G401.6 (cell line): ENCODE data around the gene XRCC5.
"Not testable (repeated sequence)": the region's sequence is repeated elsewhere in the genome, so short reads cannot be mapped to it uniquely, and the experiment has no call there.

Experiments
- FAIRE-seq: peaks from 2 replicates; lab custom pipeline; 2012; peaks lifted over from hg19 to GRCh38; lab: Jason Lieb, UNC

XRCC5 gene

DNA sequence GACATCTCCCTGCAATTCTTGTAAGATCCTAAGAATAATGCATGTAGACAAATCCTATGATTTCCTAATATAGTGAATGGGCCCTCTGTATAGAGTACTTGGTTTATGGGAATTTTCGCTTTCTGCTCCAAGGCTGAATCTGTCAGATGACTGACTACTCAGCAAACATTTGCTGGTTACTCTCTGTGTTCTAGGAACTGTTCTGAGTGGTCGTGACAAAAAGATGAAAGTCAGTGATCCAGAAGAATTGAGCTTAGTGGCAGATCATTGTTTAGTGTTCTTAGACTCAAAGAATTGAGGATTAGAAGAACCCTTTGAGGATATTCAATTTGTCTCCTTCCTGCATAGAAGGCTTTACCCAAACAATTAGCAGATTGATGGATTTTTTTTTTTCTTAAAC is 10.0 kb downstream of the XRCC5 start:
- FAIRE-seq: no peak

GRCh38 chr2:216119986-216120385 is 10.8 kb downstream of the XRCC5 start:
- FAIRE-seq: no peak

DNA sequence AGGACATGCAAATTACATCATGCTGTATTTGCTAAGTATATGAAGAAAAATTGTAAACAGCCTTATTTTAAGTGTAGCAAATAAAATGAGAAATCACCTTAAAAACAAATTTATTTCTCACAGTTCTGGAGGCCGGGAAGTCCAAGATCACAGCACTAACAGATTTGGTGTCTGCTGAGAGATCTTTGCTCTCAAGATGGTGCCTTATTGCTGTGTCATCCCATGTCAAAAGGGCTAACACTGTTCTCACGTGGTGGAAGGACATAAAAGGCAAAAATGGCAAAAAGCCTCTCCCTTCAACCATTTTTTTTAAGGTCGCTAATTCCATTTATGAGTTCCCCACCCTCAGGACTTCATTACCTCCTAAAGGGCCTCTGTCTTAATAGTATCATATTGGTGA is 12.1 kb downstream of the XRCC5 start:
- no peak for FAIRE-seq

DNA sequence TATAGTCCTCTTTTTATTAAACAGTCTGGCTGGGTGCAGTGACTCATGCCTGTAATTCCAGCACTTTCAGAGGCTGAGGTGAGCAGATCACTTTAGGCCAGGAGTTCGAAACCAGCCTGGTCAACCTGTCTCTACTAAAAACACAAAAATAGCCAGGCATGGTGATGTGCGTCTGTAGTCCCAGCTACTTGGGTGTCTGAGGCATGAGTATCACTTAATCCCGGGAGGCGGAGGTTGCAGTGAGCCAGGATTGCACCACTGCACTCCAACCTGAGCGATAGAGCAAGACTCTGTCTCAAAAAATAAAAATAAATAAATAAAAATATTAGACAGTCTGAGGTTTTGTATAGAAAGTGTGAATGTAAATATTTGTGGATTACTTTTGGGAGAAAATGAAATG is 17.8 kb downstream of the XRCC5 start:
- no peak for FAIRE-seq

DNA sequence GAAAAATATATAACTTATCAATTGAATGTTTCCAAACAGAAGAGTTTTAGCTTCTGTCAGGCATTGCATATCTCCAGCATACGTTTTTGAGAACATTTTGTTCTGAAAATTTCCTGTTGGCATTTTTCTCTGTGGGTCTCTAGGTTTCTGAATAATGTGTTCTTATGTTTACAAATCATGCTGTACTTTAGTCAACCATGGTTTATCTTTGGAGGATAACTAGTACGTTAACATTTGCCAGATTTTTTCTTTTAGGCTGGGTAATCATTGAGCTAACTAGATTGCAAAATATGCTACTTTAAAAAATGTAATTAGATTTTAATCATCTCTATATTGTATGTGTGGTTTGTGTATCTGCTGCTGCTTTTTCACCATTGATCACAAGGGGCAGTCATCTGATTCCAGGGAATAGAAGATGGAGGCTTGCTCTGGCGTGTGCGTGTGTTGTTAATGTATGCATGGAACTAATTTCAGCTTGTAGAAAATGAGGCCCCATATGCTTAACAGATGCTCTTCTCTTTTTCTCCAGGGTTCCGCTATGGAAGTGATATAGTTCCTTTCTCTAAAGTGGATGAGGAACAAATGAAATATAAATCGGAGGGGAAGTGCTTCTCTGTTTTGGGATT is 21.3 kb downstream of the XRCC5 start:
- no peak for FAIRE-seq

GRCh38 chr2:216131175-216131926 is 22.2 kb downstream of the XRCC5 start:
- FAIRE-seq: no peak

DNA sequence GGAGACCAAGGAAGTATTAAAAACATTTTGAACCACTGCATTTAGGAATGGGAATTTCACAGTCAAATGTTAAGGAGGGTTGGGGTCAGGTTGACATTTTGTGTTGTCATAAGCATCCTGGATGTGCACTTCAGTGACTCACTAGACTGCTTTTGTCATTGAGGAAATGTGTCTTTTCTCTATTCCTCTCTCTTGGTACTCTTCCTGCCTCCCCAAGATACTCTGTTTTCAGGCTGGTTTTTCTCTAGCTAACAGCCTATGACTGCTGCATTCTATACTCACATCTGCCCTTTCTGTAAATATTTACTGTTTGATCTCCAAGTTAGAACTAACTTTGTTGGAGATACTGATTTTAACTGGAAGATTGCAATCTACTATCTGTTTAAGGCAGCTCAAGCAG is 23.4 kb downstream of the XRCC5 start:
- no peak for FAIRE-seq

GRCh38 chr2:216133397-216133796 is 24.2 kb downstream of the XRCC5 start:
- FAIRE-seq: no peak

DNA sequence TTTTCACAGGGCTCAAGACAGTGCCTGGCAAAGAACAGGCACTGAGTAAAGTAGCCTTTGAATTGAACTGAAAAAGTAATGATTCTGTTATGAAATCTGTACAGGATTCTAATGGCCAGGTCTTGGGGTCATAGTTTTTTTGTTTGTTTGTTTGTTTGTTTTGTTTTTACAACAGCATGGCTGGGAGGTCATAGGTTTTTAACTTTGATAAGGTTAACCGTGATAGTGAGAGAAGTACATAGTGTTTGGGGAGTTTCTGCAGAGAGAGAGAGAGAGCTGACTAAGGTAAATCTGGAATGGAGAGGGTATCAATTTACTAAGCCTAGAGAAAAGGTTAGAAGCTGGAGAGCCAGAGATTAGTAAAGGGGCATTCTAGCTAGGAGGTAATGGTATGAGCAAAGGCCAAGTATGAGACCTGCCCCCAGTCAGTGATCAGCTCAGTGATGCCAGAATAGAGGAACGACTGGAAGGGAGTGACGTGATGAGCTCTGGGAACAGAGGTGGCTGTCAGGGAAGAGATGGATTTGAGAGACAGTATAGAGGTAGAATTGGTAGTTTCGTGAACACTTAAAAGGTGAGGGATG is 25.9 kb downstream of the XRCC5 start:
- no peak for FAIRE-seq

- no peak for FAIRE-seq
These were observed 30.7 kb downstream of the XRCC5 start for GRCh38 chr2:216139884-216140283.

DNA sequence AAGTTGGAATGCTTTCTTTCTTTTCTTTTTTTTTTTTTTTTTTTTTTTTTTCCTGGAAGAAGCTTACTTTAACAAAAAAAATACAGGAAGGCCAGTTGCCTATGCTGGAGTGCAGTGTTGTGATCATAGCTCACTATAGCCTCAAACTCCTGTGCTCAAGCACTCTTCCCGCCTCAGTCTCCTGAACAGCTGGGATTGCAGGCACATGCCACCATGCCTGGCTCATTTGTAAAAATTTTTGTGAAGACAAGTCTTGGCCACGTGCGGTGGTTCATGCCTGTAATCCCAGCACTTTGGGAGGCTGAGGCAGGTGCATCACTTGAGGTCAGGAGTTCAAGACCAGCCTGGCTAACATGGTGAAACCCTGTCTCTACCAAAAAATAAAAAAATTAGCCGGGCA is 32.4 kb downstream of the XRCC5 start:
- FAIRE-seq: not testable (repeated sequence)

- FAIRE-seq: no peak
These were observed 33.4 kb downstream of the XRCC5 start for GRCh38 chr2:216142540-216142939.

GRCh38 chr2:216144372-216144771 is 35.2 kb downstream of the XRCC5 start:
- no peak for FAIRE-seq

DNA sequence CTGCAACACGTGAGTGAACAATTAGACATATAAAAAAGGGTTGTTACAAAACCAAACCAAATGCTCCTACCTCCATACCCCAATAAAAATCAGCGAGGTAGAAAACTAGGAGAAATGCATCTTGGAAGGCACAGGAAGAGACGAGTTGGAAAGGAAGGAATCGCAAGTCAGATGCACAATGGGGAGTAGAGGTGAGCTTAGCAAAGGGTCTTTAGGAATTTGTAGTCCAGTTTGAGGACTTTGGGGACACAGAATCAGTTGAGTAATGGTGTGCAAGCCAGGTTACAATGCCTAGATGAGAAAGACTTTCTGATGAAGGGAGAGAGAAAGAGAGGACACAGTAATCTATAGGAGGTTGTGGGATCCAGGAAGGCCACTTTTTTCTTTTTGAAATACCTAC is 35.7 kb downstream of the XRCC5 start:
- no peak for FAIRE-seq

- FAIRE-seq: no peak
These were observed 37.4 kb downstream of the XRCC5 start for GRCh38 chr2:216146573-216146972.

DNA sequence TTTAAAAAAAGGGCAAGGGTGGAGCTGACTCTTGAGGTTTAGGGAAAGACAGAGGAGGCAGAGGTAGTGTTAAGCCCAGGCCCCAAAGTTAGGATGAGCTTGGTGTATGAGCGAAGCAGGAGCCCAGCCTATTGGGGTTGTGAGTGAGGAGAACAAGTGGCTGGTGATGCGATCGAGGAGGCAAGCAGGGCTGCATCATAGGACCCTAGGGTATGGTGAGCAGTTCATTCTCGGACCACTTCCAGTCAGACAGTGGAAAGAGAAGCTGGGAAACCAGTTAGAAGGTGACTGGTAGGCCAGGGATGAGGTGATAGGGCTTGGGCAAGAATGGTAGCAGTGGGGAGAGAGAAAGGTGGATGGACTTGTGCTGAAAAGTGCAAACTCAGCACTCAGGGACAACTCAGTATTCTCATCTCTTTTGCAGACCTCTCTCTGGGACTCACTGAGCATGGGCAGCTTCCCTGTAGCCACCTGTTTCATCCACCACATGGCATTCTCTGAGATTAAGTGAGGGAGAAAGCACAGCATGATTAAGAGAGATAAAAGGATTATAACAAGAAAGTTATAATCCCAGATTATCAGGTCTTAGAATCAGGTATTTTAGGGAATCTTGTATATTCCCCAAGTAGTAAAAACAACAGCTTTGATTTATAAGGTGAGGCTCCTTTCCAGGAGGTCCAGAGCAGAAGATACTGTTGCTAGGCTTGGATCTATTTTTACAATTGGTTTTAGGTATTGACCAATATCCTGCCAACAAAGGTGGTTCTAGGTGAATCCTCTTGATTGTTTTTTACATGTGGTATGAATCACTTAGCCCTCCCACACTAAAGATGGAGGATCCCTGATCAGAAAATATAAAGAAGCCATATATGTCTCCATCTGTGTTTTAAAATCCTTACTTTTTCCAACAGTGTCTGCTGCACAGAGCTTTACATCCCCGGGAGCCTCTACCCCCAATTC is 38.3 kb downstream of the XRCC5 start:
- FAIRE-seq: no peak

- no peak for FAIRE-seq
These were observed 39.8 kb downstream of the XRCC5 start for GRCh38 chr2:216148983-216149382.

- FAIRE-seq: no peak
These were observed 40.6 kb downstream of the XRCC5 start for GRCh38 chr2:216149741-216150140.

DNA sequence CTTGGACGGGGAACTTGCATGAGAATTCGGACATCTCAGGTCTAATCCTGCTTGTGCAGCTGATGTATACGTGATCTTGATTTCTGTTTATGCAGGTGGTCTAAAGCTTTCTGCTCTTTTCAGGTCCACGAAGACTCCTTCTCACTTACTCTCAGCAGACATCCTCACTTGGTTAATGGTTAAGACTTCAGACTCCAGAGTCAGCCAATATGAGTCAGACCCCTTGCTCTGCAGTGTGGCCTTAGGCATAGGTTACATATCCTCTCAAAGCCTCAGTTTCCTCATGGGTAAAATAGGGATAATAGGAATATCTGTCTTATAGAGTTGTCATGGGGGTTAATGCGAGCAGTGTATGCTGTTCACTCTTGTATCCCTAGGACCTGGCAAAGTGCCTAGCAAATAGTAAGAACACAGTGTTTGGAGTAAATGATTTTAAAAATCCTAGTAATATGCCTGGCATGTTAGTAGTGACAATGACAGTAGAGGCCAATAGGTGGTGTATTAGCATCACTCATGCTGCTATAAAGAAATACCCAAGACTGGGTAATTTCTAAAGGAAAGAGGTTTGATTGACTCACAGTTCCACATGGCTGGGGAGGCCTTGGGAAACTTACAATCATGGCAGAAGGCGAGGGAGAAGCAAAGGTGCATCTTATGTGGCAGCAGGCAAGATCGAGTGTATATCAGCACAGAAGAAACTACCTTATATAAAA is 42.3 kb downstream of the XRCC5 start:
- no peak for FAIRE-seq

DNA sequence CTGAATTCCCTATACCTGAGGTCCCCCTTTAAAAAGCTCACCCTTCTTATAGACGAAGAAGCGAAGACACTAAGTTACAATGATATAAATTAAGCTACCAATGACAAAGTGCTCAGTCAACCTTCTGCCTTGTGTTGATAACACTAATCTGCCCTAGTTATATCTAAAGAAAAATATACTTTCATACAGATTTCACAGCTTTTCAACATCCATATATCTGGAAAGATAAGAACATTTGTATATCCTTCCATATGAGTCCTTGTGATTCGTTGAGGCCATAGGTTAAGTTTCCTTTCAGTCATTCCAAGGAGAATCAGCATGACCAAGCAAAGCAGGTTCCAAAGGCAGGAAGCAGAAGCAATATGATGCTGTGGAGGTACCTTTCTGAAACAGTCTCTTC is 46.8 kb downstream of the XRCC5 start:
- FAIRE-seq: no peak

GRCh38 chr2:216156822-216157221 is 47.7 kb downstream of the XRCC5 start:
- FAIRE-seq: no peak

GRCh38 chr2:216159144-216159543 is 50.0 kb downstream of the XRCC5 start:
- no peak for FAIRE-seq
